ENCODE measurements around the gene SYT17. TPM values are rescaled to one million over a fixed set of nuclear protein-coding genes. Genes with fewer than 3 reads are reported as not detected.

Gene SYT17
- total RNA-seq, 1 experiment from 2014 or later, result 4.2 TPM

- peaks cover under 1% of the 10 kb centered on the region; the same call in 1 of the 2 replicates for H3K36me3 ChIP-seq (ENCODE audit: control insufficient read depth, insufficient read depth, low read length)
- ChIA-PET CTCF (interaction anchor here (0.6 to 1.1 kb wide), 4 partner anchors 11 to 86 kb away, joined by 3 to 4 read pairs (median 3); no protein-coding TSS in a partner anchor), POLR2A (interaction anchor here (0.6 kb wide), 1 partner anchor 62 kb away, joined by 5 read pairs; the partner anchor contains the start of gene ITPRIPL2)
- no peaks in the 10 kb centered on the region for H3K4me1 ChIP-seq
- H3K27me3 ChIP-seq (replicated peaks; ENCODE audit: control insufficient read depth, insufficient read depth, low read length), result no peaks in the 10 kb centered on the region
- no peak overlapping the region for H3K4me3 ChIP-seq (ENCODE audit: low read depth, low read length)
- H3K27me3 Mint-ChIP-seq (ENCODE audit: insufficient read depth, unreplicated experiment), result no peaks in the 10 kb centered on the region
- no peak overlapping the region for H3K27ac Mint-ChIP-seq (ENCODE audit: unreplicated experiment)
- DNase-seq, result no peak
- H3K36me3 Mint-ChIP-seq (ENCODE audit: insufficient read depth, unreplicated experiment), result no peaks in the 10 kb centered on the region
- H3K9me3 Mint-ChIP-seq (ENCODE audit: unreplicated experiment), result no peaks in the 10 kb centered on the region
- no peak for TF ChIP-seq CTCF (IDR thresholded peaks at IDR 0.05; ENCODE audit: insufficient read depth in 1 of 2, low read depth in 1 of 2, low read length in 1 of 2, severe bottlenecking in 1 of 2, unreplicated experiment in 1 of 2)
- intact Hi-C loops (cut with micrococcal nuclease; ENCODE audit: unreplicated experiment), result no loop called here
- no peak overlapping the region for H3K4me3 Mint-ChIP-seq (ENCODE audit: unreplicated experiment)
- no peaks in the 10 kb centered on the region for H3K4me1 Mint-ChIP-seq (ENCODE audit: low read depth, unreplicated experiment)
- no peaks in the 10 kb centered on the region for H3K9me3 ChIP-seq
- BruUV-seq (replicated peaks), result no TSS peak
These were observed 7.6 kb downstream of the SYT17 start for GRCh38 chr16:19175492-19176262.

- Mint-ChIP-seq H3K27ac (ENCODE audit: unreplicated experiment) (no peak overlapping the region), H3K36me3 (ENCODE audit: insufficient read depth, unreplicated experiment) (no peaks in the 10 kb centered on the region), H3K27me3 (ENCODE audit: insufficient read depth, unreplicated experiment) (no peaks in the 10 kb centered on the region), H3K4me1 (ENCODE audit: low read depth, unreplicated experiment) (no peaks in the 10 kb centered on the region), H3K9me3 (ENCODE audit: unreplicated experiment) (no peaks in the 10 kb centered on the region), H3K4me3 (ENCODE audit: unreplicated experiment) (no peak overlapping the region)
- ChIA-PET POLR2A (no interaction called here), CTCF (interaction anchor here (0.6 kb wide), 1 partner anchor 92 kb away, joined by 4 read pairs; no protein-coding TSS in a partner anchor)
- no peaks in the 10 kb centered on the region for H3K9me3 ChIP-seq
- no peak overlapping the region for H3K4me3 ChIP-seq (ENCODE audit: low read depth, low read length)
- peaks cover 2% of the 10 kb centered on the region; the same call in 1 of the 2 replicates for H3K36me3 ChIP-seq (ENCODE audit: control insufficient read depth, insufficient read depth, low read length)
- intact Hi-C loops (cut with micrococcal nuclease; ENCODE audit: unreplicated experiment), result no loop called here
- no peaks in the 10 kb centered on the region for H3K27me3 ChIP-seq (replicated peaks; ENCODE audit: control insufficient read depth, insufficient read depth, low read length)
- H3K4me1 ChIP-seq, result no peaks in the 10 kb centered on the region
- DNase-seq, result no peak
- BruUV-seq (replicated peaks), result no TSS peak
- TF ChIP-seq CTCF (IDR thresholded peaks at IDR 0.05; ENCODE audit: insufficient read depth in 1 of 2, low read depth in 1 of 2, low read length in 1 of 2, severe bottlenecking in 1 of 2, unreplicated experiment in 1 of 2), result peak in 1 of 2 experiments; percentile 8
These were observed 9.2 kb downstream of the SYT17 start for GRCh38 chr16:19177111-19177739.
